ENCODE results near the gene NKAP. TPM values are rescaled to one million over a fixed set of nuclear protein-coding genes. Genes with fewer than 3 reads are reported as not detected.

NKAP gene
- polyA plus RNA-seq, 4 donors, result 13.4 to 15.2 (median 14.7) TPM

GRCh38 chrX:119871599-119872395 is 71.8 kb downstream of the NKAP start, which contains the start of the genes NDUFA1 and RNF113A:
NDUFA1 (plus strand) TSS chrX:119871832; CDS start chrX:119871912, 80 bp downstream.
RNF113A (minus strand) TSS chrX:119871733; CDS start chrX:119871613, 120 bp downstream.
- peak in 2 of 4 donors; percentile 64 for DNase-seq (ENCODE audit: low read depth in 4 of 4, low spot score in 3 of 4)

GRCh38 chrX:119871245-119871598 is 72.3 kb downstream of the NKAP start:
- DNase-seq (ENCODE audit: low read depth in 4 of 4, low spot score in 3 of 4), result no peak

Other genes starting within 250 kb of the NKAP start
- under 1 TPM; 0.50 to 0.83 (median 0.68) TPM for gene SOWAHD, start 185.2 kb downstream of the NKAP start, polyA plus RNA-seq (ENCODE audit: insufficient read length in 4 of 4)
- 1,000 to 10,000 TPM; 2,191 to 2,412 (median 2,308) TPM for gene RPL39, start 152.1 kb downstream of the NKAP start, polyA plus RNA-seq (ENCODE audit: insufficient read length in 4 of 4)
- 10 to 100 TPM; 26.7 to 32.7 (median 29.7) TPM for gene UPF3B, start 90.8 kb downstream of the NKAP start, polyA plus RNA-seq (ENCODE audit: insufficient read length in 4 of 4)
- gene RNF113A, start 72.0 kb downstream of the NKAP start, polyA plus RNA-seq (ENCODE audit: insufficient read length in 4 of 4), result 10 to 100 TPM; 11.4 to 13.4 (median 12.2) TPM
- gene NDUFA1, start 71.9 kb downstream of the NKAP start, polyA plus RNA-seq (ENCODE audit: insufficient read length in 4 of 4), result 100 to 1,000 TPM; 136 to 144 (median 141) TPM
- under 1 TPM in 3 of 4 donors, not detected in 1; 0.24 to 0.55 (median 0.27) TPM for gene AKAP14, start 47.9 kb downstream of the NKAP start, polyA plus RNA-seq (ENCODE audit: insufficient read length in 4 of 4)
- gene RHOXF2B, start 133.9 kb upstream of the NKAP start, polyA plus RNA-seq (ENCODE audit: insufficient read length in 4 of 4), result under 1 TPM in 3 of 4 donors, not detected in 1; 0.07 to 0.87 (median 0.08) TPM
- gene RHOXF1, start 172.2 kb upstream of the NKAP start, polyA plus RNA-seq (ENCODE audit: insufficient read length in 4 of 4), result 1 to 10 TPM in 3 of 4 donors, under 1 TPM in 1; 0.22 to 2.3 (median 1.1) TPM
- under 1 TPM in 1 of 4 donors, not detected in 3; 0.57 TPM for gene RHOXF2, start 214.9 kb upstream of the NKAP start, polyA plus RNA-seq (ENCODE audit: insufficient read length in 4 of 4)

Data from right renal pelvis (tissue), 4 donors.